Activated naive CD4-positive, alpha-beta T cell treated with anti-CD3 and anti-CD28 coated beads, Interleukin-2, amount 50 U/mL, for 72 hours (primary cell): Measurements from ENCODE around the gene CD177. TPM values are rescaled to one million over a fixed set of nuclear protein-coding genes. Genes with fewer than 3 reads are reported as not detected.

Experiments
- ATAC-seq, 2 donors: fragments of 150-1000 bp; cut with Tn5 transposase; 2 replicates each; pipeline ENCODE4 v1.10.0; 2021; ENCODE audit warnings: mild to moderate bottlenecking in 2 of 2, moderate library complexity in 2 of 2
- DNase-seq, 2 donors: peaks; one replicate each; pipeline ENCODE4 v3.0.0; 2021 to 2022; ENCODE audit warnings: low spot score in 2 of 2
- H3K27ac Mint-ChIP-seq, 2 donors: one replicate each; pipeline ENCODE4 v1.8.0; 2022; ENCODE audit warnings: mild to moderate bottlenecking in 2 of 2, mixed read lengths in 2 of 2
- H3K36me3 Mint-ChIP-seq, 2 donors: one replicate each; pipeline ENCODE4 v1.8.0; 2022; ENCODE audit warnings: mixed read lengths in 2 of 2
- H3K9me3 Mint-ChIP-seq, 2 donors: one replicate each; pipeline ENCODE4 v1.8.0; 2022; ENCODE audit warnings: mixed read lengths in 2 of 2
- total RNA-seq, 2 donors: library from RNA; stranded (reverse); gene quantifications; one replicate each; pipeline ENCODE4 v1.2.3, GENCODE V29; 2022

The CD177 gene
- total RNA-seq, 2 donors from 2014 or later, result not detected

GRCh38 chr19:43407416-43408005, 54.0 kb downstream of the CD177 start:
- no peak for DNase-seq
- Mint-ChIP-seq H3K36me3 (no peaks in the 10 kb centered on the region), H3K27ac (no peak overlapping the region), H3K9me3 (no peaks in the 10 kb centered on the region)
- ATAC-seq, result no peak

GRCh38 chr19:43408043-43408442, 54.6 kb downstream of the CD177 start:
- DNase-seq (no peak), ATAC-seq (no peak)
- Mint-ChIP-seq H3K27ac (no peak overlapping the region), H3K9me3 (no peaks in the 10 kb centered on the region), H3K36me3 (no peaks in the 10 kb centered on the region)

GRCh38 chr19:43409415-43409814, 55.9 kb downstream of the CD177 start:
- Mint-ChIP-seq H3K9me3 (no peaks in the 10 kb centered on the region), H3K27ac (no peak overlapping the region), H3K36me3 (no peaks in the 10 kb centered on the region)
- DNase-seq, result no peak
- ATAC-seq, result no peak

- Mint-ChIP-seq H3K9me3 (no peaks in the 10 kb centered on the region), H3K27ac (no peak overlapping the region), H3K36me3 (no peaks in the 10 kb centered on the region)
- ATAC-seq, result no peak
- DNase-seq, result no peak
Observed at GRCh38 chr19:43412441-43412840, 59.0 kb downstream of the CD177 start.

Other genes starting within 250 kb of the CD177 start
- gene PSG5, start 167.2 kb upstream of the CD177 start, total RNA-seq, result not detected
- gene PSG4, start 148.0 kb upstream of the CD177 start, total RNA-seq, result under 1 TPM; 0.20 to 0.51 TPM
- under 1 TPM; 0.16 to 0.23 TPM for gene PSG9, start 84.2 kb upstream of the CD177 start, total RNA-seq
- gene TEX101, start 61.2 kb downstream of the CD177 start, total RNA-seq, result not detected
- gene LYPD3, start 111.9 kb downstream of the CD177 start, total RNA-seq, result 1 to 10 TPM; 3.0 to 7.1 TPM
- gene PHLDB3, start 151.1 kb downstream of the CD177 start, total RNA-seq, result 10 to 100 TPM; 23.1 to 27.3 TPM
- 10 to 100 TPM; 88.0 to 89.2 TPM for gene ETHE1, start 173.5 kb downstream of the CD177 start, total RNA-seq
- gene ZNF575, start 179.5 kb downstream of the CD177 start, total RNA-seq, result 1 to 10 TPM in 1 of 2 donors, under 1 TPM in 1; 0.98 to 3.3 TPM
- gene XRCC1, start 221.8 kb downstream of the CD177 start, total RNA-seq, result 10 to 100 TPM; 36.9 to 39.5 TPM
- gene PINLYP, start 222.1 kb downstream of the CD177 start, total RNA-seq, result 1 to 10 TPM; 6.5 to 9.0 TPM
- gene IRGQ, start 242.4 kb downstream of the CD177 start, total RNA-seq, result 10 to 100 TPM; 21.6 to 29.4 TPM
- 10 to 100 TPM; 15.9 to 19.6 TPM for gene ZNF576, start 242.9 kb downstream of the CD177 start, total RNA-seq